Liver (tissue), 3 donors: ENCODE data around the gene OR6X1.

Experiments
- CTCF ChIP-seq: fragments of 150-350 bp; IDR thresholded peaks from 2 replicates; pipeline ENCODE4 v1.5.1; 2017; ENCODE audit warnings: improper control_type of control experiment, low read depth, low read length; ENCODE audit not compliant: missing input control
- RXRA ChIP-seq, 2 donors: IDR thresholded peaks; 2 replicates each; pipeline ENCODE4 v1.6.1; 2017 to 2018; ENCODE audit warnings: antibody characterized with exemption in 2 of 2, mild to moderate bottlenecking in 1 of 2
- YY1 ChIP-seq: IDR thresholded peaks from 2 replicates; pipeline ENCODE4 v1.6.1; 2016; ENCODE audit warnings: antibody characterized with exemption, mild to moderate bottlenecking
- donor health status: healthy.
- donor health status: healthy.

GRCh38 chr11:123755813-123756212 is 1.5 kb upstream of the OR6X1 start:
- TF ChIP-seq CTCF = no peak
- no peak for TF ChIP-seq RXRA (IDR thresholded peaks at IDR 0.05)
- TF ChIP-seq YY1 = no peak
